IMR-90 (cell line): ENCODE data around the gene CERS6. TPM values are rescaled to one million over a fixed set of nuclear protein-coding genes. Genes with fewer than 3 reads are reported as not detected.

ENCODE experiments used
- ATAC-seq: fragments of 200-7000 bp; cut with Tn5 transposase; 2 replicates; pipeline ENCODE4 v1.9.1; 2020; ENCODE audit warnings: low read depth, mild to moderate bottlenecking, moderate library complexity
- BruUV-seq: library from RNA; stranded (reverse); fragments of 400-500 nt; replicated peaks from 2 replicates; lab custom pipeline; 2021; lab: Mats Ljungman, UMichigan
- CTCF ChIA-PET: fragments of 300-600 bp; formaldehyde crosslinking; extraction: SDS; loops from one replicate; lab custom pipeline; 2021; ENCODE audit warnings: antibody characterized with exemption; lab: Yijun Ruan, JAX
- POLR2A ChIA-PET: fragments of 300-600 bp; sonication (Branson Sonifier 250); formaldehyde crosslinking; loops from one replicate; lab custom pipeline; 2022; ENCODE audit warnings: antibody characterized with exemption; ENCODE audit not compliant: unreplicated experiment; lab: Charles Lee
- DNase-seq: peaks from one replicate; pipeline ENCODE4 v3.0.0; 2013
- H2AFZ ChIP-seq: replicated peaks from 2 replicates; pipeline ENCODE3; 2013; ENCODE audit warnings: low read length, mild to moderate bottlenecking; ENCODE audit not compliant: poor library complexity
- H2AK5ac ChIP-seq: 2 replicates; pipeline ENCODE4 v1.6.1; 2013; ENCODE audit warnings: low read depth, low read length, inconsistent platforms
- H2AK9ac ChIP-seq: replicated peaks from 2 replicates; pipeline ENCODE3; 2013; ENCODE audit warnings: mild to moderate bottlenecking, low read depth, low read length, moderate library complexity; ENCODE audit not compliant: poor library complexity
- H2BK120ac ChIP-seq: 2 replicates; pipeline ENCODE4 v1.6.1; 2013; ENCODE audit warnings: low read depth, low read length, inconsistent platforms
- H2BK15ac ChIP-seq: 3 replicates; pipeline ENCODE4 v1.6.1; 2013; ENCODE audit warnings: low read depth, low read length, inconsistent platforms
- H2BK20ac ChIP-seq: 2 replicates; pipeline ENCODE4 v1.6.1; 2013; ENCODE audit warnings: low read depth, mild to moderate bottlenecking, inconsistent platforms, low read length, moderate library complexity
- H2BK5ac ChIP-seq: 2 replicates; pipeline ENCODE4 v1.6.1; 2013; ENCODE audit warnings: mild to moderate bottlenecking, low read depth, low read length, inconsistent platforms; ENCODE audit not compliant: poor library complexity, severe bottlenecking
- H3K14ac ChIP-seq: replicated peaks from 2 replicates; pipeline ENCODE4 v1.6.1; 2013; ENCODE audit warnings: low read depth, low read length, inconsistent platforms
- H3K18ac ChIP-seq: 2 replicates; pipeline ENCODE4 v1.6.1; 2013; ENCODE audit warnings: low read depth, low read length, control low read depth
- H3K23ac ChIP-seq: 2 replicates; pipeline ENCODE4 v1.6.1; 2013; ENCODE audit warnings: low read depth, low read length, inconsistent platforms
- H3K27ac ChIP-seq: 2 replicates; pipeline ENCODE4 v1.5.1; 2013; ENCODE audit warnings: mild to moderate bottlenecking, control low read depth, low read length; ENCODE audit not compliant: insufficient read depth
- H3K27me3 ChIP-seq: 2 replicates; pipeline ENCODE4 v1.6.1; 2013; ENCODE audit warnings: low read length; ENCODE audit not compliant: control insufficient read depth, insufficient read depth
- H3K36me3 ChIP-seq: 2 replicates; pipeline ENCODE4 v1.6.1; 2013; ENCODE audit warnings: low read length, mixed read lengths; ENCODE audit not compliant: control insufficient read depth, insufficient read depth
- H3K4ac ChIP-seq: 2 replicates; pipeline ENCODE4 v1.6.1; 2013; ENCODE audit warnings: low read depth, low read length, inconsistent platforms
- H3K4me1 ChIP-seq: 2 replicates; pipeline ENCODE4 v1.6.1; 2013; ENCODE audit warnings: low read length, mixed read lengths; ENCODE audit not compliant: control insufficient read depth, insufficient read depth
- H3K4me2 ChIP-seq: 2 replicates; pipeline ENCODE4 v1.6.1; 2013; ENCODE audit warnings: low read depth, mild to moderate bottlenecking, control low read depth, low read length, moderate library complexity
- H3K4me3 ChIP-seq: 2 replicates; pipeline ENCODE4 v1.5.1; 2013; ENCODE audit warnings: low read depth, mild to moderate bottlenecking, control low read depth, low read length, moderate library complexity; ENCODE audit not compliant: insufficient read depth
- H3K56ac ChIP-seq: 2 replicates; pipeline ENCODE4 v1.6.1; 2013; ENCODE audit warnings: low read length, inconsistent platforms; ENCODE audit not compliant: insufficient read depth; ENCODE audit errors: extremely low read depth
- H3K79me1 ChIP-seq, 2 experiments: 2 replicates each; pipeline ENCODE4 v1.6.1; 2013; ENCODE audit warnings: low read length in 2 of 2, inconsistent platforms in 1 of 2, low read depth in 1 of 2
- H3K9ac ChIP-seq: 2 replicates; pipeline ENCODE4 v1.6.1; 2013; ENCODE audit warnings: low read depth, low read length, control low read depth
- H3K9me1 ChIP-seq: 2 replicates; pipeline ENCODE4 v1.6.1; 2013; ENCODE audit warnings: low read length, inconsistent platforms; ENCODE audit not compliant: insufficient read depth
- H3K9me3 ChIP-seq: 2 replicates; pipeline ENCODE4 v1.6.1; 2013; ENCODE audit warnings: low read length; ENCODE audit not compliant: control insufficient read depth, insufficient read depth
- H4K20me1 ChIP-seq: 2 replicates; pipeline ENCODE4 v1.6.1; 2013; ENCODE audit warnings: low read length, inconsistent platforms; ENCODE audit not compliant: insufficient read depth
- H4K5ac ChIP-seq: 2 replicates; pipeline ENCODE4 v1.6.1; 2013; ENCODE audit warnings: mild to moderate bottlenecking, low read depth, low read length, control low read depth
- H4K8ac ChIP-seq, 2 experiments: 2 replicates each; pipeline ENCODE4 v1.6.1; 2013; ENCODE audit warnings: low read depth in 2 of 2, low read length in 2 of 2, control low read depth in 1 of 2, inconsistent platforms in 1 of 2
- H4K91ac ChIP-seq: 2 replicates; pipeline ENCODE4 v1.6.1; 2013; ENCODE audit warnings: low read depth, low read length, inconsistent platforms; ENCODE audit not compliant: insufficient read depth
- BHLHE40 ChIP-seq: fragments of 150-350 bp; IDR thresholded peaks from 2 replicates; pipeline ENCODE4 v1.6.1; 2016; ENCODE audit warnings: mild to moderate bottlenecking, low read depth, low read length
- CEBPB ChIP-seq: IDR thresholded peaks from 2 replicates; pipeline ENCODE4 v1.6.1; 2012; ENCODE audit warnings: low read depth, low read length, improper control_type of control experiment
- CHD1 ChIP-seq: IDR thresholded peaks from 2 replicates; pipeline ENCODE4 v1.6.1; 2012; ENCODE audit warnings: low read depth, low read length, improper control_type of control experiment
- CTCF ChIP-seq: conservative IDR thresholded peaks from 2 replicates; pipeline ENCODE4 v1.5.1; 2012; ENCODE audit warnings: mild to moderate bottlenecking, low read depth, low read length, improper control_type of control experiment
- ELK1 ChIP-seq: fragments of 150-350 bp; IDR thresholded peaks from 2 replicates; pipeline ENCODE4 v1.6.1; 2016; ENCODE audit warnings: low read depth, mild to moderate bottlenecking, low read length, moderate library complexity, borderline replicate concordance
- FOS ChIP-seq: fragments of 150-350 bp; IDR thresholded peaks from 2 replicates; pipeline ENCODE4 v1.6.1; 2016; ENCODE audit warnings: low read depth, low read length
- MAFK ChIP-seq: IDR thresholded peaks from 2 replicates; pipeline ENCODE4 v1.6.1; 2012; ENCODE audit warnings: low read depth, low read length, improper control_type of control experiment
- MAZ ChIP-seq: IDR thresholded peaks from 2 replicates; pipeline ENCODE4 v1.6.1; 2012; ENCODE audit warnings: low read depth, mild to moderate bottlenecking, low read length, improper control_type of control experiment, moderate library complexity, borderline replicate concordance
- MXI1 ChIP-seq: IDR thresholded peaks from 2 replicates; pipeline ENCODE4 v1.6.1; 2012; ENCODE audit warnings: low read depth, mild to moderate bottlenecking, low read length, moderate library complexity, borderline replicate concordance
- NFE2L2 ChIP-seq: fragments of 150-350 bp; IDR thresholded peaks from 2 replicates; pipeline ENCODE4 v1.6.1; 2016; ENCODE audit warnings: low read depth, mild to moderate bottlenecking, low read length
- POLR2A ChIP-seq: IDR thresholded peaks from 2 replicates; pipeline ENCODE4 v1.6.1; 2012; ENCODE audit warnings: mild to moderate bottlenecking, low read depth, low read length
- RAD21 ChIP-seq: IDR thresholded peaks from 2 replicates; pipeline ENCODE4 v1.6.1; 2012; ENCODE audit warnings: low read length, improper control_type of control experiment
- RCOR1 ChIP-seq: IDR thresholded peaks from 2 replicates; pipeline ENCODE4 v1.6.1; 2012; ENCODE audit warnings: mild to moderate bottlenecking, low read length, improper control_type of control experiment; ENCODE audit not compliant: insufficient replicate concordance
- RFX5 ChIP-seq: IDR thresholded peaks from 2 replicates; pipeline ENCODE4 v1.8.0; 2012; ENCODE audit warnings: low read depth, mild to moderate bottlenecking, low read length, moderate library complexity
- SMC3 ChIP-seq: fragments of 150-350 bp; IDR thresholded peaks from 2 replicates; pipeline ENCODE4 v1.6.1; 2016; ENCODE audit warnings: low read depth, mild to moderate bottlenecking, antibody characterized with exemption, low read length, moderate library complexity
- WGBS, 2 experiments: methylation state at CpG; one replicate each; pipeline versions ENCODE4 v1.1.5 to v1.1.7; 2013; ENCODE audit warnings: missing lambda C conversion rate in 2 of 2; ENCODE audit not compliant: insufficient read length in 1 of 2; ENCODE audit errors: extremely low coverage in 2 of 2; 5-methylcytosine and 5-hydroxymethylcytosine counted together
- dilution Hi-C: fragments of 300-500 bp; cut with HindIII; formaldehyde crosslinking; loops from one replicate; pipeline ENCODE4 v1.14.3; 2018; ENCODE audit warnings: low sequenced_read_pairs; ENCODE audit not compliant: unreplicated experiment
- in situ Hi-C: fragments of 300-500 bp; cut with MboI; formaldehyde crosslinking; loops from 3 replicates; pipeline ENCODE4 v1.14.3; 2019; ENCODE audit warnings: low sequenced_read_pairs, inconsistent platforms, mixed read lengths
- intact Hi-C: fragments of 100-400 bp; cut with micrococcal nuclease; formaldehyde crosslinking; loops from 2 replicates; pipeline ENCODE4 v1.10.0; 2022
- polyA plus RNA-seq, 3 experiments: library from polyadenylated mRNA; depleted of rRNA; stranded (reverse); fragments of >200 nt; gene quantifications; 2 replicates each; pipeline ENCODE4 v1.2.3, GENCODE V29; 2012; ENCODE audit warnings: low replicate concordance in 1 of 3
- total RNA-seq: library from RNA; depleted of rRNA; stranded (reverse); fragments of >200 nt; gene quantifications from 2 replicates; pipeline ENCODE4 v1.2.3, GENCODE V29; 2012

Gene CERS6
- total and polyA plus RNA-seq, 2 of the 4 experiments (the other 2 are of a cell fraction) = 2.1 to 5.7 TPM

DNA sequence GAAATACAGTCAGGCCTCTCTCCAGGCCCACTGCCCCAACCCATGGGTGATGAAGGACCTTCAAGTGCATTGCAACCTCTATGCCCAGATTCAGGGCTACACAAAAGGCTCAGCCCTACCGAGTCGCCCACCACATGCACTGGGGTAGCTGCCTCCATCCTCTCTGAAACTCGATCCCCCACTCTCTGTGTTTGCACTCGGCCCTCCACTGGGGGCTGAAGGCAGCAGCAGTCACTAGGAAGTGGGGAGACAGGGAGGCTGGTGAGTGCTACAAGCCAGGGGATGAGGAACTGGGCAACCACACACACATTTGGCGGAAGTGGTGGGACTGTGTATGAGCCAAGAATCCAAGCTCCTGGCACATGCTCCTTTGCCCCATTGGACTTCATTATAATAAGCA is 94.6 kb downstream of the CERS6 start:
- Histone ChIP-seq H3K14ac (no peak overlapping the region), H3K4ac (no peak overlapping the region), H4K8ac (no peak overlapping the region), H3K23ac (no peak overlapping the region), H3K4me3 (no peak overlapping the region), H3K4me2 (no peak overlapping the region), H2AK5ac (no peak overlapping the region), H3K27ac (no peak overlapping the region), H4K20me1 (no peaks in the 10 kb centered on the region), H2BK15ac (no peak overlapping the region), H3K9me3 (no peaks in the 10 kb centered on the region), H3K27me3 (no peaks in the 10 kb centered on the region), H2BK120ac (no peak overlapping the region), H2BK5ac (no peak overlapping the region), H3K79me1 (no peaks in the 10 kb centered on the region), H3K4me1 (no peaks in the 10 kb centered on the region), H4K5ac (no peak overlapping the region), H3K56ac (no peak overlapping the region), H3K9ac (no peak overlapping the region), H3K9me1 (no peaks in the 10 kb centered on the region), H3K18ac (no peak overlapping the region), H2AFZ (no peak overlapping the region), H2BK20ac (no peak overlapping the region), H3K36me3 (no peaks in the 10 kb centered on the region), H4K91ac (no peak overlapping the region), H2AK9ac (no peak overlapping the region)
- dilution Hi-C loops = no loop called here
- no peak for DNase-seq
- intact Hi-C loops = no loop called here
- WGBS, 2 experiments = 70% methylated on average over 2 of the region's 5 CpGs; no CpG with 5 or more reads in 1 of the 2 experiments
- no peak for TF ChIP-seq RFX5
- no peak for TF ChIP-seq MAZ
- TF ChIP-seq RAD21 = no peak
- TF ChIP-seq NFE2L2 = no peak
- TF ChIP-seq CEBPB = no peak
- no peak for TF ChIP-seq ELK1
- no peak for TF ChIP-seq POLR2A
- no peak for TF ChIP-seq BHLHE40
- TF ChIP-seq RCOR1 = no peak
- no peak for TF ChIP-seq SMC3
- TF ChIP-seq MXI1 = no peak
- TF ChIP-seq FOS = no peak
- TF ChIP-seq CTCF = no peak
- no peak for TF ChIP-seq CHD1
- TF ChIP-seq MAFK = no peak
- in situ Hi-C loops = no loop called here
- ChIA-PET POLR2A (no interaction called here), CTCF (interaction anchor here (0.8 to 1.4 kb wide), 2 partner anchors 12 to 1920 kb away, joined by 3 to 5 read pairs; no protein-coding TSS in a partner anchor)
- ATAC-seq = no peak
- BruUV-seq = no TSS peak
